GM12878 (cell line): ENCODE results near the gene PSMB7. TPM values are rescaled to one million over a fixed set of nuclear protein-coding genes. Genes with fewer than 3 reads are reported as not detected.

Experiments used
- ATAC-seq: fragments of 200-7000 bp; cut with Tn5 transposase; 3 replicates; pipeline ENCODE4 v1.9.1; 2020; ENCODE audit warnings: mild to moderate bottlenecking, moderate library complexity
- BruUV-seq: library from RNA; stranded (reverse); fragments of 400-500 nt; replicated peaks from 2 replicates; lab custom pipeline; 2021; lab: Mats Ljungman, UMichigan
- CTCF ChIA-PET: fragments of 300-600 bp; sonication (Branson Sonifier 250); formaldehyde crosslinking; extraction: SDS; loops from one replicate; lab custom pipeline; 2021; ENCODE audit warnings: inconsistent platforms; lab: Yijun Ruan, JAX
- POLR2A ChIA-PET: fragments of 350-600 bp; formaldehyde crosslinking; extraction: SDS; loops from one replicate; lab custom pipeline; 2021; ENCODE audit warnings: inconsistent platforms; lab: Charles Lee
- RAD21 ChIA-PET: fragments of 300-600 bp; sonication (Branson Sonifier 250); formaldehyde crosslinking; loops from one replicate; lab custom pipeline; 2023; ENCODE audit warnings: antibody characterized with exemption; ENCODE audit not compliant: unreplicated experiment; lab: Charles Lee
- SMC1A ChIA-PET: fragments of 300-600 bp; sonication (Branson Sonifier 250); formaldehyde crosslinking; loops from one replicate; lab custom pipeline; 2023; ENCODE audit not compliant: unreplicated experiment, uncharacterized antibody; lab: Charles Lee
- DNase-seq: peaks from one replicate; pipeline ENCODE4 v3.0.0-alpha.2; 2011; ENCODE audit warnings: low read depth, low spot score
- FAIRE-seq: peaks from 3 replicates; lab custom pipeline; 2011; peaks lifted over from hg19 to GRCh38; lab: Jason Lieb, UNC
- H2AFZ ChIP-seq: 2 replicates; pipeline ENCODE4 v1.6.0; 2011; ENCODE audit warnings: low read depth, low read length, control low read depth; ENCODE audit not compliant: control insufficient read depth
- H3K27ac ChIP-seq: 2 replicates; pipeline ENCODE4 v1.5.1; 2011; ENCODE audit warnings: control low read depth; ENCODE audit not compliant: control insufficient read depth, insufficient read depth
- H3K27me3 ChIP-seq, 2 experiments: replicated peaks in 1 of 2; 2 replicates each; pipeline versions ENCODE4 v1.6.0 to v1.6.1; 2011; ENCODE audit warnings: low read length in 1 of 2; ENCODE audit not compliant: control insufficient read depth in 2 of 2, insufficient read depth in 2 of 2
- H3K36me3 ChIP-seq, 2 experiments: 2 replicates each; pipeline ENCODE4 v1.5.1; 2011; ENCODE audit warnings: low read length in 1 of 2; ENCODE audit not compliant: control insufficient read depth in 2 of 2, insufficient read depth in 2 of 2
- H3K4me1 ChIP-seq: 2 replicates; pipeline ENCODE4 v1.6.1; 2011; ENCODE audit warnings: mild to moderate bottlenecking, low read length, moderate library complexity, mixed read lengths; ENCODE audit not compliant: control insufficient read depth, insufficient read depth
- H3K4me2 ChIP-seq: 2 replicates; pipeline ENCODE4 v1.6.0; 2011; ENCODE audit warnings: control low read depth; ENCODE audit not compliant: control insufficient read depth, insufficient read depth
- H3K4me3 ChIP-seq: fragments of 200-600 bp; sonication (generic); 2 replicates; pipeline ENCODE4 v1.5.1; 2016
- H3K79me2 ChIP-seq: 2 replicates; pipeline ENCODE4 v1.6.0; 2011; ENCODE audit warnings: low read length; ENCODE audit not compliant: control insufficient read depth, insufficient read depth
- H3K9ac ChIP-seq: 2 replicates; pipeline ENCODE4 v1.8.0; 2011; ENCODE audit warnings: low read length, control low read depth, mixed read lengths; ENCODE audit not compliant: control insufficient read depth, insufficient read depth
- H3K9me3 ChIP-seq: replicated peaks from 3 replicates; pipeline ENCODE4 v1.5.1; 2011; ENCODE audit warnings: mild to moderate bottlenecking, low read length; ENCODE audit not compliant: control insufficient read depth, insufficient read depth
- H4K20me1 ChIP-seq: 2 replicates; pipeline ENCODE4 v1.6.0; 2011; ENCODE audit not compliant: control insufficient read depth, insufficient read depth
- BCL3 ChIP-seq: IDR thresholded peaks from 2 replicates; pipeline ENCODE4 v1.6.1; 2011; ENCODE audit warnings: borderline replicate concordance, low read depth, mild to moderate bottlenecking, moderate library complexity, low read length; ENCODE audit not compliant: insufficient read depth, poor library complexity, severe bottlenecking
- BRCA1 ChIP-seq: IDR thresholded peaks from 2 replicates; pipeline ENCODE4 v1.6.1; 2011; ENCODE audit warnings: low read depth, low read length, improper control_type of control experiment
- PBX3 ChIP-seq: IDR thresholded peaks from 2 replicates; pipeline ENCODE4 v1.6.1; 2011; ENCODE audit warnings: mild to moderate bottlenecking, low read depth, low read length, moderate library complexity; ENCODE audit not compliant: insufficient replicate concordance
- PKNOX1 ChIP-seq: fragments of 450-650 bp; IDR thresholded peaks from 2 replicates; pipeline ENCODE4 v1.6.1; 2016; ENCODE audit warnings: mild to moderate bottlenecking
- ZBTB4 ChIP-seq: fragments of 450-650 bp; formaldehyde crosslinking; IDR thresholded peaks from 2 replicates; pipeline ENCODE4 v1.4.0; 2022; ENCODE audit warnings: mild to moderate bottlenecking, moderate library complexity
- ZNF274 ChIP-seq: IDR thresholded peaks from one replicate; pipeline ENCODE4 v1.8.0; 2011; ENCODE audit not compliant: insufficient read length, insufficient read depth
- WGBS: methylation state at CpG from one replicate; pipeline ENCODE4 v1.1.6; 2016; ENCODE audit warnings: low lambda C conversion rate; ENCODE audit not compliant: insufficient replicate concordance, insufficient coverage; ENCODE audit errors: missing lambda C conversion rate; 5-methylcytosine and 5-hydroxymethylcytosine counted together
- in situ Hi-C: fragments of 300-500 bp; cut with MboI; formaldehyde crosslinking; loops from 9 replicates; pipeline ENCODE4 v1.14.3; 2018; ENCODE audit warnings: mixed read lengths
- intact Hi-C: fragments of 100-400 bp; cut with micrococcal nuclease; formaldehyde crosslinking; loops from one replicate; pipeline ENCODE4 v1.14.2; 2022; ENCODE audit not compliant: unreplicated experiment
- polyA plus RNA-seq, 11 experiments: library from polyadenylated mRNA; depleted of rRNA in 4 of 11; unstranded in 6 of 11; stranded (reverse) in 5 of 11; fragments of >200 nt; fragmentation: Nextera tagmentation in 4 of 11; fragmentation: Illumina TruSeq in 1 of 11; extraction: Ambion mirVana in 4 of 11; extraction: Trizol in 1 of 11; gene quantifications; 1 replicate in 1 of 11; 2 replicates in 10 of 11; pipeline versions ENCODE4 v1.2.1 to v1.2.3, GENCODE V29; 2011 to 2016; ENCODE audit warnings: inconsistent platforms in 2 of 11, missing spikeins in 2 of 11, low read depth in 1 of 11
- total RNA-seq, 4 experiments: library from RNA; depleted of rRNA in 3 of 4; stranded (reverse); fragments of >200 nt in 3 of 4; fragmentation: Illumina TruSeq in 1 of 4; extraction: Trizol in 1 of 4; gene quantifications; 2 replicates each; pipeline versions ENCODE4 v1.2.1 to v1.2.3, GENCODE V29; 2013 to 2021

Gene PSMB7
- total and polyA plus RNA-seq, 10 of the 15 experiments (the other 5 are each of a cell fraction or from before 2014, with no cell fraction given) = 174 to 564 (median 268) TPM

DNA sequence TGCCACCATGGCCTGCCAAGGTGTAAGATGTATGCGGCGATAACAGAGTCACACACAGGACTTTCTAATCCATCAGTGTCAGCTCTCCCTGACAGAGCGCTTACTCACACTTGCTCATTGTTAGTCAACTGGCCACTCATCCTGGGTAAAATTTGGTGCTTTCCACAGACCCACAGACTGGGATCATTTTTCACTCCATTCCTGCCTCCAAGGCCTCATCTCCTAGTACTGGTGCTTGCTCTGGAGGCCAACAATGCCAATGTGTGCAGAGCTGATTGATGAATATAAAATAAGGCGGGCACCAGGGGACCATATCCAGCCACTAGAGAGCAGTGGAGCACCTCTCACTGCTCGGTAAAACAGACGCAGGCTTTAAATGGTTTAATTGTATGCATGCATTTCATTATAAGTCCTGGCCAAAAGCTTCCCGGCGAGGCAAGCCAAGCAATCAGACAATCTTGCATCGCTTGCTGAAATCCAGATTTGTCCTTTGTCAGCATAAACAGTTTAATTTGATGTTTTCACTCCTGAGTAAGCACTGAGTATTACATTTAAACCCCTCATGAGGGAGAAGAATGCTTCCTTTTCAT lies 22.3 kb downstream of the PSMB7 start:
- H3K27me3 ChIP-seq = no peaks in the 10 kb centered on the region
- POLR2A ChIA-PET = no interaction called here
- ATAC-seq (no peak), DNase-seq (no peak), FAIRE-seq (no peak)
- RAD21 ChIA-PET = no interaction called here
- intact Hi-C loops (no loop called here), in situ Hi-C loops (no loop called here)
- SMC1A ChIA-PET = interaction anchor here (1.2 to 2.7 kb wide), 3 partner anchors 17 to 266 kb away, joined by 3 to 12 read pairs (median 3); no protein-coding TSS in a partner anchor
- no peak overlapping the region for H3K9ac ChIP-seq
- H3K9me3 ChIP-seq = no peaks in the 10 kb centered on the region
- 98% methylated on average over 9 of the region's 9 CpGs for WGBS
- H3K4me1 ChIP-seq = peaks cover 5% of the 10 kb centered on the region; the same call in 1 of the 2 replicates
- no peak overlapping the region for H3K4me3 ChIP-seq
- CTCF ChIA-PET = interaction anchor here (0.7 to 3.8 kb wide), 2 partner anchors 101 to 266 kb away, joined by 3 to 24 read pairs; no protein-coding TSS in a partner anchor
- no peak overlapping the region for H2AFZ ChIP-seq
- H3K27ac ChIP-seq = no peak overlapping the region
- H3K79me2 ChIP-seq = peaks cover 34% of the 10 kb centered on the region
- H3K36me3 ChIP-seq = peaks cover 4 to 28% of the 10 kb centered on the region in 2 experiments
- H4K20me1 ChIP-seq = peaks cover 2% of the 10 kb centered on the region; the same call in 1 of the 2 replicates
- TF ChIP-seq PBX3 = peak; percentile 62
- TF ChIP-seq ZNF274 = no peak
- no peak for TF ChIP-seq BRCA1
- TF ChIP-seq ZBTB4 (CRISPR knock-in tag) = no peak
- peak; percentile 98 for TF ChIP-seq BCL3
- peak; percentile 30; the same call in 1 of the 2 replicates for TF ChIP-seq PKNOX1
- BruUV-seq = no TSS peak
- H3K4me2 ChIP-seq = no peak overlapping the region
